ENCODE data around the gene OR2Y1. TPM values are rescaled to one million over a fixed set of nuclear protein-coding genes. Genes with fewer than 3 reads are reported as not detected.

The OR2Y1 gene
- total and polyA plus RNA-seq, 10 donors = not detected

GRCh38 chr5:180777475-180777874, 37.6 kb upstream of the OR2Y1 start:
- no peak for TF ChIP-seq CTCF (IDR thresholded peaks at IDR 0.05 in 8 of 11, conservative IDR thresholded peaks at IDR 0.05 in 3 of 11)
- no peak for TF ChIP-seq POLR2AphosphoS5 (IDR thresholded peaks at IDR 0.05)
- no peak for TF ChIP-seq POLR2A (IDR thresholded peaks at IDR 0.05)
- Histone ChIP-seq H3K36me3 (no peaks in the 10 kb centered on the region), H3K27ac (no peak overlapping the region), H3K4me1 (no peaks in the 10 kb centered on the region), H3K27me3 (replicated peaks in 1 of 7) (peaks cover 0 to 8% (median 0%) of the 10 kb centered on the region in 7 donors), H3K9me3 (peaks cover 0 to 7% (median 3%) of the 10 kb centered on the region in 8 donors), H3K4me3 (no peak overlapping the region)
- no peak for DNase-seq
- 95 to 100% (median 97%) methylated on average over 1 of the region's 1 CpG for WGBS, 5 donors
- intact Hi-C loops (cut with DNase I; ENCODE audit: low total_unique reads) = no loop called here

DNA sequence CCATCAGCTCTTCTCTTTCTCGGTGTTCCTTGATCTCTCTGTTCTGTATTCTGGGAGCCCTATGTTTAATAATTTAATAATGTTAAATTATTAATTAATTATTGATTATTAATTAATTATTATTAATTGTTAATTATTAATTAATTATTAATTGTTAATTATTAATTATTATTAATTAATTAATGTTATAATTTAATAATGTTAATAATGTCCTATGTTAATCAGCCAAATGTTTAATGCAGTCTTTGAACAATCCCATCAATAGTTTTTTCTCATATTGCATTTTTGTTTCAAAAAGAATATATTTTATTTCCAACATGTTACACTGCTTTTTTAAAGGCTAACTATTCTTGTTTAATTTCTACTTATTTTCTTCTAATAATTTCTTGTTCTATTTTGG, 36.5 kb upstream of the OR2Y1 start:
- H3K4me3 ChIP-seq = no peak overlapping the region
- no peaks in the 10 kb centered on the region for H3K36me3 ChIP-seq
- H3K9me3 ChIP-seq = peaks cover 0 to 17% (median 14%) of the 10 kb centered on the region in 8 donors
- intact Hi-C loops (cut with DNase I; ENCODE audit: low total_unique reads) = no loop called here
- TF ChIP-seq POLR2A (IDR thresholded peaks at IDR 0.05) (no peak), POLR2AphosphoS5 (IDR thresholded peaks at IDR 0.05) (no peak), CTCF (IDR thresholded peaks at IDR 0.05 in 8 of 11, conservative IDR thresholded peaks at IDR 0.05 in 3 of 11) (no peak)
- 92 to 100% (median 97%) methylated on average over 1 of the region's 1 CpG for WGBS, 5 donors
- H3K27ac ChIP-seq = no peak overlapping the region
- no peaks in the 10 kb centered on the region for H3K4me1 ChIP-seq
- DNase-seq = no peak
- peaks cover 0 to 10% (median 0%) of the 10 kb centered on the region in 7 donors for H3K27me3 ChIP-seq (replicated peaks in 1 of 7)

DNA sequence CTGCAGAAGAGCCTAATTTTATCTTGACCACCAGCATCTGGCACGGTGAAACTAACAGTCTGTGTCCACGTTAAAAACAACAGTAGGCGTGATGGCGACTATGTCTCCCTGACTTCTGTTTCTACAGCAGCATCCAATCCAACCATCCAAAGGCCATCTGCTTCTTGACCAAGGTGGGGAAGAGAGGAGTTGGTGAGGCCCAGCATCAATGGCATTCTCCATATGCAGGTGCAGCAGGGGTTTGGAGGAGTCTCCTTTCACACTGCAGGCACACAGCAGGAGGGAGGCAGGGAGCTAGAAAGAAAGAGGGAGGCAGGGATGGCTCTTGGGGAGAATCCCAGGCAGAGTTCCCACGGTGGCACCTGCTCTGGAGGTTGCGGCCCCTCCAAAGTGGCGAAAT, 35.8 kb upstream of the OR2Y1 start:
- no peak for TF ChIP-seq POLR2A (IDR thresholded peaks at IDR 0.05)
- TF ChIP-seq CTCF (IDR thresholded peaks at IDR 0.05 in 8 of 11, conservative IDR thresholded peaks at IDR 0.05 in 3 of 11) = no peak
- no peak for TF ChIP-seq POLR2AphosphoS5 (IDR thresholded peaks at IDR 0.05)
- H3K4me1 ChIP-seq = no peaks in the 10 kb centered on the region
- no peak overlapping the region for H3K27ac ChIP-seq
- DNase-seq = no peak
- 87 to 97% (median 92%) methylated on average over 7 of the region's 7 CpGs for WGBS, 5 donors
- no peaks in the 10 kb centered on the region for H3K36me3 ChIP-seq
- H3K27me3 ChIP-seq (replicated peaks in 1 of 7) = peaks cover 0 to 10% (median 0%) of the 10 kb centered on the region in 7 donors
- H3K4me3 ChIP-seq = no peak overlapping the region
- intact Hi-C loops (cut with DNase I; ENCODE audit: low total_unique reads) = no loop called here
- peaks cover 0 to 17% (median 14%) of the 10 kb centered on the region in 8 donors for H3K9me3 ChIP-seq

DNA sequence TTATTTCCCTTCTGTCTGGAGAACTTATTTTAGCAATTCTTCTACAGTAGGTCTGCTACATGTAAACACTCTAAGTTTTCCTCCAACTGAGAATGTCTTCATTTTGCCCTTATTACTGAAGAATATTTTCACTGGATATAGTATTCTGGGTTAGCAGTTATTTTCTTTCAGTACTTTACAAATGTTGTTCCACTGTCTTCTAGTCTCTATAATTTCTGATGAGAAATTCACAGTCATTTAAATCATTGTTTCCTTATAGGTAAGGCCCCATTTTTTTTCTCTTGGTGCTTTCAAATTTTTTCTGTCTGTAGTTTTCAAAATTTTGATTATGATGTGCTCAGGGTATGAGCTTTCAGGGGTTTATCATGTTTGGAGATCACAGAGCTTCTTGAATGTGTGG, 32.0 kb upstream of the OR2Y1 start:
- peaks cover 0 to 10% (median 0%) of the 10 kb centered on the region in 7 donors for H3K27me3 ChIP-seq (replicated peaks in 1 of 7)
- no peak overlapping the region for H3K4me3 ChIP-seq
- peaks cover 0 to 32% (median 20%) of the 10 kb centered on the region in 8 donors for H3K9me3 ChIP-seq
- no peak for DNase-seq
- TF ChIP-seq POLR2AphosphoS5 (IDR thresholded peaks at IDR 0.05) (no peak), POLR2A (IDR thresholded peaks at IDR 0.05) (no peak), CTCF (IDR thresholded peaks at IDR 0.05 in 8 of 11, conservative IDR thresholded peaks at IDR 0.05 in 3 of 11) (no peak)
- intact Hi-C loops (cut with DNase I; ENCODE audit: low total_unique reads) = no loop called here
- H3K4me1 ChIP-seq = no peaks in the 10 kb centered on the region
- H3K36me3 ChIP-seq = no peaks in the 10 kb centered on the region
- no peak overlapping the region for H3K27ac ChIP-seq

Data from spleen (tissue), 11 donors.